SHP77 (cell line): ENCODE data around the gene IGFBPL1.

ENCODE experiments used
- DNase-seq, 2 experiments: peaks; one replicate each; lab custom pipeline; 2025; lab: John Stamatoyannopoulos, UW

IGFBPL1 gene

GRCh38 chr9:38357350-38358114 is 66.7 kb downstream of the IGFBPL1 start:
- no peak for DNase-seq

GRCh38 chr9:38356851-38357250 is 67.4 kb downstream of the IGFBPL1 start:
- DNase-seq: no peak
